SU-DHL-6 (cell line): ENCODE results near the gene RHOT2.

ENCODE experiments used
- EZH2phosphoT487 ChIP-seq: fragments of 200-600 bp; sonication (generic), shearing (Covaris generic); conservative IDR thresholded peaks from 2 replicates; pipeline ENCODE4 v1.6.1; 2018; ENCODE audit warnings: mild to moderate bottlenecking, antibody characterized with exemption, low read length, moderate library complexity, mixed read lengths
- TF ChIP-seq, protein P1 (sequence below): fragments of 200-600 bp; sonication (generic); IDR thresholded peaks from one replicate; pipeline ENCODE4 v1.5.1; 2017; ENCODE audit warnings: antibody characterized with exemption, mild to moderate bottlenecking, low read length, moderate library complexity; ENCODE audit not compliant: insufficient read depth, poor library complexity, severe bottlenecking

DNA sequence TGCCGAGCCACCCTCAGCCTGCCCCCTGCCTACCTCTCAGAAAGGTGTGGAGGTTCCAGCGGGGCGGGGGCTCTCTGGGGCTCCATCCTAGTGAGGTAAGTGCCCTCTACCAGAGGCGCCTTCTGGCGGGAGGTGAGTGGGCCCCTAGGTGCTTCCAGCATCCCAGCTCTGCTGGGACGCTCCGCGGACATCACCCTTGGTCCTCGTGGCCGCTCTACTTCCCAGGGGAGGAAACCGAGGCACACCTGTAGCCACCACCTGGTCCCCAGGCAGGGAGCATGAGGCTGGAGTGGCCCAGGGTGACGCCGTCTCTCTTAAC lies 24.9 kb upstream of the RHOT2 start:
- TF ChIP-seq, protein P1, sequence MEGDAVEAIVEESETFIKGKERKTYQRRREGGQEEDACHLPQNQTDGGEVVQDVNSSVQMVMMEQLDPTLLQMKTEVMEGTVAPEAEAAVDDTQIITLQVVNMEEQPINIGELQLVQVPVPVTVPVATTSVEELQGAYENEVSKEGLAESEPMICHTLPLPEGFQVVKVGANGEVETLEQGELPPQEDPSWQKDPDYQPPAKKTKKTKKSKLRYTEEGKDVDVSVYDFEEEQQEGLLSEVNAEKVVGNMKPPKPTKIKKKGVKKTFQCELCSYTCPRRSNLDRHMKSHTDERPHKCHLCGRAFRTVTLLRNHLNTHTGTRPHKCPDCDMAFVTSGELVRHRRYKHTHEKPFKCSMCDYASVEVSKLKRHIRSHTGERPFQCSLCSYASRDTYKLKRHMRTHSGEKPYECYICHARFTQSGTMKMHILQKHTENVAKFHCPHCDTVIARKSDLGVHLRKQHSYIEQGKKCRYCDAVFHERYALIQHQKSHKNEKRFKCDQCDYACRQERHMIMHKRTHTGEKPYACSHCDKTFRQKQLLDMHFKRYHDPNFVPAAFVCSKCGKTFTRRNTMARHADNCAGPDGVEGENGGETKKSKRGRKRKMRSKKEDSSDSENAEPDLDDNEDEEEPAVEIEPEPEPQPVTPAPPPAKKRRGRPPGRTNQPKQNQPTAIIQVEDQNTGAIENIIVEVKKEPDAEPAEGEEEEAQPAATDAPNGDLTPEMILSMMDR = no peak
- TF ChIP-seq EZH2phosphoT487 = no peak
